Measurements from ENCODE around the gene TMEM92.
"Not testable (repeated sequence)": the region's sequence is repeated elsewhere in the genome, so short reads cannot be mapped to it uniquely, and the experiment has no call there.

TMEM92 gene

GRCh38 chr17:50276588-50277356, 2.5 kb downstream of the TMEM92 start:
- DNase-seq: no peak

GRCh38 chr17:50277357-50277754, 3.1 kb downstream of the TMEM92 start:
- no peak for DNase-seq

- no peak for DNase-seq
Observed at GRCh38 chr17:50278526-50279180, 4.4 kb downstream of the TMEM92 start.

GRCh38 chr17:50279181-50279526, 4.9 kb downstream of the TMEM92 start:
- no peak for DNase-seq

GRCh38 chr17:50279639-50280038, 5.4 kb downstream of the TMEM92 start:
- no peak for DNase-seq

- no peak for DNase-seq
Observed at GRCh38 chr17:50280068-50280467, 5.8 kb downstream of the TMEM92 start.

- DNase-seq: no peak
Observed at GRCh38 chr17:50280801-50281441, 6.7 kb downstream of the TMEM92 start.

- no peak for DNase-seq
Observed at GRCh38 chr17:50281739-50282401, 7.6 kb downstream of the TMEM92 start.

GRCh38 chr17:50283246-50283645, 9.0 kb downstream of the TMEM92 start:
- DNase-seq: no peak

- no peak for DNase-seq
Observed at GRCh38 chr17:50283714-50284113, 9.4 kb downstream of the TMEM92 start.

GRCh38 chr17:50285941-50286340, 11.7 kb downstream of the TMEM92 start:
- DNase-seq: no peak

GRCh38 chr17:50287302-50287701, 13.0 kb downstream of the TMEM92 start:
- DNase-seq: not testable (repeated sequence)

- DNase-seq: no peak
Observed at GRCh38 chr17:50288306-50288705, 14.0 kb downstream of the TMEM92 start.

- DNase-seq: no peak
Observed at GRCh38 chr17:50289278-50289677, 15.0 kb downstream of the TMEM92 start.

GRCh38 chr17:50289991-50290702, 15.9 kb downstream of the TMEM92 start:
- DNase-seq: peak; percentile 15

- DNase-seq: no peak
Observed at GRCh38 chr17:50290933-50291332, 16.7 kb downstream of the TMEM92 start.

- DNase-seq: no peak
Observed at GRCh38 chr17:50292465-50292864, 18.2 kb downstream of the TMEM92 start.

GRCh38 chr17:50295021-50295420, 20.8 kb downstream of the TMEM92 start:
- no peak for DNase-seq

- DNase-seq: peak; percentile 30
Observed at GRCh38 chr17:50297407-50297865, 23.2 kb downstream of the TMEM92 start.

- no peak for DNase-seq
Observed at GRCh38 chr17:50298018-50298417, 23.8 kb downstream of the TMEM92 start.

- DNase-seq: no peak
Observed at GRCh38 chr17:50299776-50300175, 25.5 kb downstream of the TMEM92 start.

GRCh38 chr17:50300824-50301223, 26.6 kb downstream of the TMEM92 start:
- not testable (repeated sequence) for DNase-seq

All from midbrain (tissue), 1 donor.